Effector memory CD4-positive, alpha-beta T cell (primary cell): Measurements from ENCODE around the gene TRIM71.
"Not testable (repeated sequence)": the region's sequence is repeated elsewhere in the genome, so short reads cannot be mapped to it uniquely, and the experiment has no call there.

Experiments
- DNase-seq, 3 donors: peaks; one replicate each; pipeline ENCODE4 v3.0.0-alpha.2; 2020
- H3K27ac ChIP-seq: 2 replicates; pipeline ENCODE4 v1.7.0; 2013; ENCODE audit warnings: mild to moderate bottlenecking, low read length, moderate library complexity; ENCODE audit not compliant: insufficient read depth, poor library complexity, severe bottlenecking
- H3K27me3 ChIP-seq: replicated peaks from 2 replicates; pipeline ENCODE4 v1.7.0; 2013; ENCODE audit warnings: mild to moderate bottlenecking, low read length; ENCODE audit not compliant: insufficient read depth, control insufficient read depth, poor library complexity, severe bottlenecking
- H3K36me3 ChIP-seq: 2 replicates; pipeline ENCODE4 v1.7.0; 2013; ENCODE audit warnings: mild to moderate bottlenecking, low read length, moderate library complexity; ENCODE audit not compliant: control insufficient read depth, insufficient read depth
- H3K4me1 ChIP-seq: 2 replicates; pipeline ENCODE4 v1.7.0; 2013; ENCODE audit warnings: low read length, mild to moderate bottlenecking; ENCODE audit not compliant: control insufficient read depth, insufficient read depth, poor library complexity, severe bottlenecking
- H3K4me3 ChIP-seq: 2 replicates; pipeline ENCODE4 v1.7.0; 2013; ENCODE audit warnings: low read length, low read depth, mild to moderate bottlenecking; ENCODE audit not compliant: insufficient read depth, poor library complexity, severe bottlenecking
- H3K9me3 ChIP-seq: 2 replicates; pipeline ENCODE4 v1.7.0; 2013; ENCODE audit warnings: mild to moderate bottlenecking, low read length, moderate library complexity; ENCODE audit not compliant: control insufficient read depth

TRIM71 gene

DNA sequence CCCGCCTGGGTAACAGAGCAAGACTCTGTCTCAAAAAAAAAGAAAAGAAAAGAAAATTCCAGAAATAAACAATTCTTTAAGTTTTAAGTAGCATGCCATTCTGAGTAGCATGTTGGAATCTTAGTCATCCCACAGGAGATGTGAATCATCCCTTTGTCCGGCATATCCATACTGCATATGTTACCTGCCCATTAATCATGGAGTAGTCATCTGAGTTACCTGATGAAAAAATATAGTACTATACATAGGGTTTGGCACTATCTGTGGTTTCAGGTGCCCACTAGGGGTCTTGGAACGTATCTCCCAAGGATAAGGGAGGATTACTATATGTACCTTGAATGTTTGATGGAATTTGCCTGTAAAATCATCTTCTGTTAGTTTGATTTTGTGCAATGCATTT, 127.3 kb downstream of the TRIM71 start:
- Histone ChIP-seq H3K27ac (no peak overlapping the region), H3K4me3 (no peak overlapping the region), H3K4me1 (peaks cover 5% of the 10 kb centered on the region), H3K27me3 (no peaks in the 10 kb centered on the region), H3K9me3 (no peaks in the 10 kb centered on the region), H3K36me3 (no peaks in the 10 kb centered on the region)
- no peak for DNase-seq

DNA sequence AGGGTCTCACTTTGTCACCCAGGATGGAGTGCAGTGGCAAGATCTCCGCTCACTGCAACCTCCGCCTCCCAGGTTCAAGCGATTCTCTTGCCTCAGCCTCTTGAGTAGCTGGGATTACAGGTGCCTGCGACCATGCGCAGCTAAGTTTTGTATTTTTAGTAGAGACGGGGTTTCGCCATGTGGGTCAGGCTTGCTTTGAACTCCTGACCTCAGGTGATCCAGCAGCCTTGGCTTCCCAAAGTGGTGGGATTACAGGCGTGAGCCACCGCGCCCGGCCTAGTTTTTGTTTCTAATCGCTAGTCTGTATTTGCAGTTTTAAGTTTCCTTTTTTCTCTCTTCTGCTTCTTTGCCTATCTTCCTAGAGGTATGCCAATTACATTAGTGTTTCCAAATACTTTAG, 127.8 kb downstream of the TRIM71 start:
- H3K4me1 ChIP-seq, DNase-seq, H3K4me3 ChIP-seq, H3K36me3 ChIP-seq, H3K27ac ChIP-seq, H3K27me3 ChIP-seq, H3K9me3 ChIP-seq: not testable (repeated sequence)

DNA sequence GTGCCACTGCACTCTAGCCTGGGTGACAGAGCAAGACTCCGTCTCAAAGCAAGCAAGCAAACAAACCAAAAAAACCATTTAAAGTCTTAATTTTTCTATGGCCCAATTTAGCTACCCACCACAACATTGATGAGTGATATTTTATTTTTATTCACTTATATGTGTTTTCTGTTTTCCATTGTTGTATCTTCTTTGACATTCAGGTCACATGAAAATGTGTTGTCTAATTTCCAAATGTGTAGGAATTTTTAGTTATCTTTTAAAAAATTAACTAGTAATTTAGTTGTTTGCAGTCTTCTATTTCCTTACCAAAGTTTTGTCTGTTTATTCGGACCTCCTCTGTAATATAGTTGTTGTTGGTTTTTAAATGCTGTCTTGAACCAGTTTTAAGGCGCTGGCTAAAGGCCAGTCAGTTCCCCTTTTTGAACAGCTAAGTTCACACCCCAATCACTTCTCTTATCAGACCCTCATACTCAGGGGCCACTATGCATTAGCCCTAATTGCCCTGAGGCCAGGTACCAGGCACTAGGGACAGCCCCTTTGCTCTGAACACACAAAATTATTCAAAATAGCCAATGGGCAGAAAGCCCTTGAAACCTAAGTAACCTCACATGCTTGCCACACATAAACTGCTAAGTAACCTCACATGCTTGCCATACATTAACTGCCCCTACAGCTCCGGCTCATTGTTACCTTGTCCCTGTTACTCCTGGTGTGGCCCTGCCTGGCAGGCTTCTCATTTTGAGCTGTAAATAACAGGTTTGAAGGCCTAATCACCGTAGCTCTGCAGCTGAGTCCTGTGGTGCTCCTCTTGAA, 129.4 kb downstream of the TRIM71 start:
- Histone ChIP-seq H3K4me3 (no peak overlapping the region), H3K27me3 (no peaks in the 10 kb centered on the region), H3K27ac (no peak overlapping the region), H3K9me3 (no peaks in the 10 kb centered on the region), H3K4me1 (peaks cover 15% of the 10 kb centered on the region), H3K36me3 (no peaks in the 10 kb centered on the region)
- DNase-seq = no peak
